Choroid plexus epithelial cell (primary cell): ENCODE measurements around the gene PRSS38.
"Not testable (repeated sequence)": the region's sequence is repeated elsewhere in the genome, so short reads cannot be mapped to it uniquely, and the experiment has no call there.

ENCODE experiments used
- DNase-seq: peaks from one replicate; pipeline ENCODE4 v3.0.0-alpha.2; 2010; ENCODE audit warnings: low read depth
- H3K4me3 ChIP-seq: 2 replicates; pipeline ENCODE4 v1.5.1; 2011; ENCODE audit warnings: low read depth, mild to moderate bottlenecking, control low read depth, low read length, moderate library complexity
- TF ChIP-seq, protein P1 (sequence below): conservative IDR thresholded peaks from 2 replicates; pipeline ENCODE4 v1.5.1; 2011; ENCODE audit warnings: low read depth, mild to moderate bottlenecking, control low read depth, inconsistent platforms, low read length, moderate library complexity

The PRSS38 gene

GRCh38 chr1:227845519-227845918 is 30.0 kb downstream of the PRSS38 start:
- TF ChIP-seq, protein P1, sequence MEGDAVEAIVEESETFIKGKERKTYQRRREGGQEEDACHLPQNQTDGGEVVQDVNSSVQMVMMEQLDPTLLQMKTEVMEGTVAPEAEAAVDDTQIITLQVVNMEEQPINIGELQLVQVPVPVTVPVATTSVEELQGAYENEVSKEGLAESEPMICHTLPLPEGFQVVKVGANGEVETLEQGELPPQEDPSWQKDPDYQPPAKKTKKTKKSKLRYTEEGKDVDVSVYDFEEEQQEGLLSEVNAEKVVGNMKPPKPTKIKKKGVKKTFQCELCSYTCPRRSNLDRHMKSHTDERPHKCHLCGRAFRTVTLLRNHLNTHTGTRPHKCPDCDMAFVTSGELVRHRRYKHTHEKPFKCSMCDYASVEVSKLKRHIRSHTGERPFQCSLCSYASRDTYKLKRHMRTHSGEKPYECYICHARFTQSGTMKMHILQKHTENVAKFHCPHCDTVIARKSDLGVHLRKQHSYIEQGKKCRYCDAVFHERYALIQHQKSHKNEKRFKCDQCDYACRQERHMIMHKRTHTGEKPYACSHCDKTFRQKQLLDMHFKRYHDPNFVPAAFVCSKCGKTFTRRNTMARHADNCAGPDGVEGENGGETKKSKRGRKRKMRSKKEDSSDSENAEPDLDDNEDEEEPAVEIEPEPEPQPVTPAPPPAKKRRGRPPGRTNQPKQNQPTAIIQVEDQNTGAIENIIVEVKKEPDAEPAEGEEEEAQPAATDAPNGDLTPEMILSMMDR: no peak
- DNase-seq: no peak
- no peak overlapping the region for H3K4me3 ChIP-seq

DNA sequence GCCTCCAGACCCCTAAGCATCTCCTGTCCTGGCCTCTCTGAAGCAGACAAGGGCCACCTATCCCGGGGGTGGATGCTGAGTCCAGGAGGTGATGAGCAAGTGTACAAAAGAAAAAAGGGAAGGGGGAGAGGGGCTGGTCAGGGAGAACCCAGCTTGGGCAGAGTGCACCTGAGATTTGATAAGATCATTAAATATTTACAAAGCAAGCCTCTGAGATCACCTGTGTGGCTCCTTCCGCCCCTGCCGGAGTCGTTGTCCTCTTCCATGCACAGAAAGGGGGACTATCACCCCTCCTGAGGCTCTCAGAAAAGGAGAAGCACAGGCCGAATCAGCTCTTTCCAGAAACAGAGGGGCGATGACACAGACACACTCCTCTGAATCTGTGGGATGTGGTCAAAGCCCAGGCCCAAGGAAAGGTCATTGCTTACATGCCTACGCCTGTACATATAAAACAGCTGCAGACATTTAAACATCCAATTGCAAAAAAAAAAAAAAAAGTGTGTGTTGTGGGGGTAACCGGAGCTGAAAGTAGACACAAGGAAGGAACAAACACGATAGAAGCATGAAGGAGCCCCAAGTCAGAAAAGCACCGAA is 30.9 kb downstream of the PRSS38 start:
- H3K4me3 ChIP-seq: no peak overlapping the region
- TF ChIP-seq, protein P1: no peak
- no peak for DNase-seq

DNA sequence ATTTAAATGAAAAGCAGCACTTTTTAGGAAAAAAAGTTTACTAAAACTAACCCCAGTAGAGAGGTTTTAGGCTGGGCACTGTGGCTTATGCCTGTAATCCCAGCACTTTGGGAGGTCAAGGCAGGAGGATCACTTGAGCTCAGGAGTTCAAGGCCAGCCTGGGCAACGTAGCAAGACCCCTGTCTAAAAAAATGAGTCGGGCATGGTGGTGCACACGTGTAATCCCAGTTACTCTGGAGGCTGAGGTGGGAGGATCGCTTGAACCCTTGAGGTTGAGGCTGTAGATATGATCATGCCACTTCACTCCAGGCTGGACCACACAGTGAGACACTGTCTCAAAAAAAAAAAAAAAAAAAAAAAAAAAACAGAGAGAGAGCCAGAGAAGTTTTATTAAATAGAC is 31.6 kb downstream of the PRSS38 start:
- not testable (repeated sequence) for H3K4me3 ChIP-seq, DNase-seq

DNA sequence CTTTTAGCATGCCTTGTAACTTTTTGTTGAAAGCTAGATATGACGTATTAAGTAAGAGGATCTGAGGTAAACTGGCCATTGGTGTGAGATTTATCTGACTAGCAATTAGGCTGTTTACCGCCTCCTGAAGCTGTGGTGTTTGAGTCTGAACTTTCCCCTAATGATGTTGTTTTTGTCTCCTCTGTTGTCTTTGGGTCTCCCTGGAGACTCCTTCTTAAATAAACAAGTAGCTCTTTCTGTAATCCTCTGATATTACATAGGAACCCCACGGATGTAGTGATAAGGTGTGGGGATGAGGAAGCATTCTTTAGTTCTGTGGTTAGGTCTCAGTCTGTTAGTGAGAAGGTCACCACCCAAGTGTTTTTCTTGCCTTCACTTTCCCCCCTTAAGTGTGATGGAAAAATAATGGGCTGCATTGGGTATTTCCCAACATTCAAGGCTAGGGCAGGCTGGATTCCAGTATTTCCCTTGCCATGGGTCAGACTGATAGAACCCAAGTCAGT is 33.0 kb downstream of the PRSS38 start:
- TF ChIP-seq, protein P1: no peak
- no peak for DNase-seq
- no peak overlapping the region for H3K4me3 ChIP-seq

DNA sequence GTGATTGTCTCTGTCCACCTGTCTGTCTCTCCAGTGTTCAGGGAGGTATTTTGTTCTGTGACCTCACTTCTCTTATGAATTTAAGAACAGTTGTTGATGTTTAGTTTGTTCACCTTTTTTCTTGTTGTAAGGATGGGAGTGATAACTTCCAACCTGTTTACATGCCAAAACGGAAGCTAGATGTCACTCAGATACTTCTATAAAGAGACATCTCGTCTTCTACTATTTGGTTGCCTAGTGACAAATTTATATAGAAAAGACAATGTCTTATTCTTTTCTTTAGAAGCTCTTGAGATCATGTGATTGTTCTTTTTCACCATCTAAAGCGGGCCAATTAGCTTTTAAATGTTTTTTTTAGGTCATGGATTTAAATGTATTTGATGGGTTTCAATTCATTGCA is 33.8 kb downstream of the PRSS38 start:
- DNase-seq: no peak
- H3K4me3 ChIP-seq: no peak overlapping the region
- TF ChIP-seq, protein P1: no peak

DNA sequence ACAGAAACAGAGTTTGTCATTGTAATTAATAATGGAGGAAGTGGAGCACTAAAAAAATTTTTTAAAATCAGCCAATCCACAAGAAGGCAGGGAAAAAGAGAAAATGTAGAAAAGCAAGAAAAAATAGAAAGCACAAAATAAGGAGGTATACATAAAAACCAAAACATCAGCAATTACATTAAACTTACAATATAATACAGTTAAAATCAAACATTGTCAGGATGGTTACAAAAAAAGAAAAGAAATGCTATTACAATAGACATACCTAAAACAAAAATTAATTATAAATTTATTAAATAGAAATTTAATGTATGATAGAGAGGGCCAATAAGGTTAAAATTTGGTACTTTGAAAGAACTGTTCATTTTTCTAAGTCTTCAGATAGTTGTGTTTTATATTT is 38.7 kb downstream of the PRSS38 start:
- H3K4me3 ChIP-seq: no peak overlapping the region
- TF ChIP-seq, protein P1: no peak
- no peak for DNase-seq

DNA sequence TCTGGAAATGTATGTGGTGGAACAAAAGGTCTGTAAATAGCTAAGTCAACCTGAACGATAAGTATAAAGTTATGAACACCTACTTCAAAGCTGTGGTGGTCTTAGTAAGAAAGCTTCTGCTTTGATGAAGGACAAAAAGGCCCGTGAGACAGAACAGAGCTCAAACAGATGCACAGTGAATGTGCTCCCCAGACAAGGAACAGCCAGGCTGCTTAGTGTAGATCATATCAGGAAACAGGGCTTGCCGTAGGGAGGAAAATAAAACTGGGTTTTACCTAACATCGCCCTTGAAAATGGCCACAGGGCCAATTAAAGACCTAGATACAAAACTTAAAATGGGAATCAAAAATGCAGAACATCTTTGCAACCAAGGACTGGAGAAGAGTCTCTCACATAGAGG is 40.2 kb downstream of the PRSS38 start:
- no peak overlapping the region for H3K4me3 ChIP-seq
- TF ChIP-seq, protein P1: no peak
- no peak for DNase-seq
